Neural progenitor cell (in vitro differentiated cells): ENCODE results near the gene CNTNAP4.

ENCODE experiments used
- EZH2 ChIP-seq: fragments of 200-600 bp; sonication (generic); IDR thresholded peaks from 2 replicates; pipeline ENCODE4 v1.6.1; 2017; ENCODE audit warnings: antibody characterized with exemption, mild to moderate bottlenecking, moderate library complexity
- EZH2phosphoT487 ChIP-seq: fragments of 200-600 bp; sonication (generic); IDR thresholded peaks from 2 replicates; pipeline ENCODE4 v1.6.1; 2017; ENCODE audit warnings: antibody characterized with exemption
- TF ChIP-seq, protein P1 (sequence below): fragments of 200-600 bp; sonication (generic); IDR thresholded peaks from 2 replicates; pipeline ENCODE4 v1.5.1; 2017; ENCODE audit warnings: antibody characterized with exemption, mild to moderate bottlenecking

DNA sequence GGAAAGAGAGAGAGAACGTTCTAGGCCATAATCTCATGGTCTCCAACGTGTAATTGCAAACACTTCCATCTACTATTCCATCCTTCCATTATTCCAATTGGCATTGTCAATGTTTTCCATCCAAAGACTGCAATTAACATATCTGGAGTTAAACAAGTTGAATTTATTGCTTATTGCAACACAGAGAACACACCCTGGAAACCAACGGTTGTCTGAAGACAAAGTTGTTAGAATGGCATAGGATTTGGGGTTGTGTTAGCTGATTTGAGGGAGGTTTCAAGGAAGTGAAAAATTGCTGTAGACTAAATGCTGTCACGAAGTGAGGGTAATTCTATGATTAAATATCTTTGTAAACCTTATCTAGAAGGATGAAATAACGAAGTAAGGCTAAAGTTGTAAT is 178.8 kb downstream of the CNTNAP4 start:
- TF ChIP-seq EZH2phosphoT487 (no peak), EZH2 (no peak)
- TF ChIP-seq, protein P1, sequence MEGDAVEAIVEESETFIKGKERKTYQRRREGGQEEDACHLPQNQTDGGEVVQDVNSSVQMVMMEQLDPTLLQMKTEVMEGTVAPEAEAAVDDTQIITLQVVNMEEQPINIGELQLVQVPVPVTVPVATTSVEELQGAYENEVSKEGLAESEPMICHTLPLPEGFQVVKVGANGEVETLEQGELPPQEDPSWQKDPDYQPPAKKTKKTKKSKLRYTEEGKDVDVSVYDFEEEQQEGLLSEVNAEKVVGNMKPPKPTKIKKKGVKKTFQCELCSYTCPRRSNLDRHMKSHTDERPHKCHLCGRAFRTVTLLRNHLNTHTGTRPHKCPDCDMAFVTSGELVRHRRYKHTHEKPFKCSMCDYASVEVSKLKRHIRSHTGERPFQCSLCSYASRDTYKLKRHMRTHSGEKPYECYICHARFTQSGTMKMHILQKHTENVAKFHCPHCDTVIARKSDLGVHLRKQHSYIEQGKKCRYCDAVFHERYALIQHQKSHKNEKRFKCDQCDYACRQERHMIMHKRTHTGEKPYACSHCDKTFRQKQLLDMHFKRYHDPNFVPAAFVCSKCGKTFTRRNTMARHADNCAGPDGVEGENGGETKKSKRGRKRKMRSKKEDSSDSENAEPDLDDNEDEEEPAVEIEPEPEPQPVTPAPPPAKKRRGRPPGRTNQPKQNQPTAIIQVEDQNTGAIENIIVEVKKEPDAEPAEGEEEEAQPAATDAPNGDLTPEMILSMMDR: no peak
